HG03175 (cell line): ENCODE results near the gene RIN3.

ENCODE experiments used
- ATAC-seq: cut with Tn5 transposase; IDR thresholded peaks from one replicate; pipeline ENCODE4 v1.9.1; 2021; ENCODE audit warnings: mild to moderate bottlenecking, moderate library complexity; ENCODE audit not compliant: unreplicated experiment

The RIN3 gene

GRCh38 chr14:92735344-92735743, 221.8 kb downstream of the RIN3 start:
- ATAC-seq = no peak

GRCh38 chr14:92737206-92737605, 223.6 kb downstream of the RIN3 start:
- peak; percentile 57 for ATAC-seq

DNA sequence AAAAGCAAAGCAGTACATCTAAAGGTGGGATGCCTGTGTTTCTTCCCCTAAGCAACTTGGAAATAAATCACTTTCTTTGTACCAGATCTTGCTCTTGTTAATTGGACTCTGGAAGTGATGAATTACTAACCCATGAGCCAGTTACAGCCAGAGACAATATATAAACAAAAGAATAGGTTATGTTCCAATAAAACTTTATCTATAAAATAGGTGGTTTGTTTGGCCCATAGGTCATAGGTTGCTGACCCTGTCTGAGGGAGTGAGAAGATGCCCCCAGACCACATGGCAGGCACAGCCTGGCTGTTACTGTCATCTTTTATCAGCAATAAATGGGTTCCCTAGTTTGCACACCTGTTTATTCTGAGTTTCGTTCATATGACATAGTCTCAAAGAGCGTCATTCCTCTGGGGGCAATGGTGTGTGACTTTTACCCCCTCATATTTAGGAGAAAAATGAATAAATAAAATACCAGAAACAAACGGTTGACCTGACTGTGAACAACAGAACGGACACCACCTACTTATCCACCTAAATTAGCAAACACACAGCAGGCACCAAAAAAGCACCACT, 224.1 kb downstream of the RIN3 start:
- no peak for ATAC-seq
